ENCODE data around the gene LIMS2. TPM values are rescaled to one million over a fixed set of nuclear protein-coding genes. Genes with fewer than 3 reads are reported as not detected.

The LIMS2 gene
- total RNA-seq, 1 experiment from 2014 or later = 0.53 TPM

DNA sequence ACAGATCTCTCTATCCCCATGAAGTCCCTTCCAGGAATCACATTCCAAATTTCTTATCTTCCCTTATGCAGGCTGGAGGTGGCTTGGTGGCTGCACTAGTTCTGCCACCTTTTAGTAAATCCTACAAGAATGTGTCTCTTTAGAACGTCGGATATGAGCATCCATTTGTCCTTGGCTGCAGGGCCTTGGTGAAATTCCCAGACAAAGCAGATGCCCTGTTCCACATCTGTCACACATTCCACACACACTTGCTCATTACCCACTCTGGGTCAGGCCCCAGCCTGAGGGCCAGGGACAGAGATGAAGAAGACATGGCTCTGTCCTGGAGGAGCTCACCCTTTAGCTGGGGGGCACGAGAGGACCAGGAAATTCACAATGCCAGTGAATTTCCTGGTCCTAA, 60.6 kb downstream of the LIMS2 start:
- H3K4me3 ChIP-seq = no peak overlapping the region
- peak; percentile 40 for DNase-seq

DNA sequence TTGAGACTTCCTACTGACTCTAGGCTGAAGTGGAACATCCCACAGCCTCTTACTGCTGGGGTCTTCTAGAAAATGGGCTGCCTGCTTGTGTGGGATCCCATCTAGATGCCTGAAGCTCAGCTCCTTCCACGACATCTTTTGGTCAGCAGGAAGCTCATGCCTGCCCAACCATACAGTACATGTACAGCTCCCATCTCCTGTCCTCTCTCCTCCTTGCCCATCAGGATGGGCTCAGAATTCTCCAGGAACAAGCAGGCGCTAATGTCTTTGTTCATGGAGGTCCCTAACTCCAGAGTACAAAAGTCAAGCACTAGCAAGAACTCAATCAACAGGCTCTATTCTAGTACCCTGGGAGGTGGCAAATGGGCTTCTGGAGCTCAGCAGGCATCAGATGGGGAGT, 61.1 kb downstream of the LIMS2 start:
- H3K9me3 ChIP-seq = peaks cover 2% of the 10 kb centered on the region; the same call in 1 of the 2 replicates
- H3K4me3 ChIP-seq = no peak overlapping the region
- DNase-seq = no peak
- no peaks in the 10 kb centered on the region for H3K27me3 ChIP-seq
- no peaks in the 10 kb centered on the region for H3K36me3 ChIP-seq

More for the DNA sequence above, 60.6 kb downstream of the LIMS2 start:
- peaks cover 2% of the 10 kb centered on the region; the same call in 1 of the 2 replicates for H3K9me3 ChIP-seq
- no peaks in the 10 kb centered on the region for H3K36me3 ChIP-seq
- H3K27me3 ChIP-seq = no peaks in the 10 kb centered on the region

GRCh38 chr2:127612111-127612822, 63.1 kb downstream of the LIMS2 start:
- H3K36me3 ChIP-seq = no peaks in the 10 kb centered on the region
- no peaks in the 10 kb centered on the region for H3K27me3 ChIP-seq
- H3K4me3 ChIP-seq = no peak overlapping the region
- peaks cover 2% of the 10 kb centered on the region; the same call in 1 of the 2 replicates for H3K9me3 ChIP-seq
- DNase-seq = no peak

GRCh38 chr2:127611076-127611925, 64.0 kb downstream of the LIMS2 start:
- Histone ChIP-seq H3K9me3 (peaks cover 2% of the 10 kb centered on the region; the same call in 1 of the 2 replicates), H3K27me3 (no peaks in the 10 kb centered on the region), H3K36me3 (no peaks in the 10 kb centered on the region), H3K4me3 (no peak overlapping the region)
- no peak for DNase-seq

GRCh38 chr2:127610561-127610960, 64.8 kb downstream of the LIMS2 start:
- DNase-seq = no peak
- H3K9me3 ChIP-seq = peaks cover 2% of the 10 kb centered on the region; the same call in 1 of the 2 replicates
- no peaks in the 10 kb centered on the region for H3K27me3 ChIP-seq
- no peak overlapping the region for H3K4me3 ChIP-seq
- H3K36me3 ChIP-seq = no peaks in the 10 kb centered on the region

DNA sequence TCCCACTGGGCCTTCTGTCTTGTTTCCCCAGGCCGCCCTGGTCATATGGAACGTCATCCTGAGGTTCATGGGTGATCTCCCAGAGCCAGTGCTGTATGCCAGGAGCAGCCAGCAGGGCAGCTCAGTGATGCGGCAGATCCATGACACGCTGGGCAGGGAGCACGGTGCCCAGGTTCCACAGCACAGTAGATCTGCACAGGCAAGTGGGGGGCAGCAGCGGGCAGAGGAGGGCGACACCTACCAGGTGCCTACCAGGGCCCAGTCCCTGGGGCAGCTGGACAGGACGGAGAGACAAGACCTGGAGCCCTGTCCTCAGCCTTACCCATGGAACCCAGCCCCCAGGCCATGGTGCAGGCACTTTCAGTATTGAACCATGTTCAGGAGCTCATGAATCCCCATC, 65.5 kb downstream of the LIMS2 start:
- no peak for DNase-seq
- no peak overlapping the region for H3K4me3 ChIP-seq

GRCh38 chr2:127609031-127609751, 66.1 kb downstream of the LIMS2 start:
- Histone ChIP-seq H3K9me3 (peaks cover 2% of the 10 kb centered on the region; the same call in 1 of the 2 replicates), H3K36me3 (no peaks in the 10 kb centered on the region), H3K27me3 (no peaks in the 10 kb centered on the region), H3K4me3 (no peak overlapping the region)
- no peak for DNase-seq

More for the DNA sequence above, 65.5 kb downstream of the LIMS2 start:
- Histone ChIP-seq H3K9me3 (peaks cover 2% of the 10 kb centered on the region; the same call in 1 of the 2 replicates), H3K36me3 (no peaks in the 10 kb centered on the region), H3K27me3 (no peaks in the 10 kb centered on the region)

DNA sequence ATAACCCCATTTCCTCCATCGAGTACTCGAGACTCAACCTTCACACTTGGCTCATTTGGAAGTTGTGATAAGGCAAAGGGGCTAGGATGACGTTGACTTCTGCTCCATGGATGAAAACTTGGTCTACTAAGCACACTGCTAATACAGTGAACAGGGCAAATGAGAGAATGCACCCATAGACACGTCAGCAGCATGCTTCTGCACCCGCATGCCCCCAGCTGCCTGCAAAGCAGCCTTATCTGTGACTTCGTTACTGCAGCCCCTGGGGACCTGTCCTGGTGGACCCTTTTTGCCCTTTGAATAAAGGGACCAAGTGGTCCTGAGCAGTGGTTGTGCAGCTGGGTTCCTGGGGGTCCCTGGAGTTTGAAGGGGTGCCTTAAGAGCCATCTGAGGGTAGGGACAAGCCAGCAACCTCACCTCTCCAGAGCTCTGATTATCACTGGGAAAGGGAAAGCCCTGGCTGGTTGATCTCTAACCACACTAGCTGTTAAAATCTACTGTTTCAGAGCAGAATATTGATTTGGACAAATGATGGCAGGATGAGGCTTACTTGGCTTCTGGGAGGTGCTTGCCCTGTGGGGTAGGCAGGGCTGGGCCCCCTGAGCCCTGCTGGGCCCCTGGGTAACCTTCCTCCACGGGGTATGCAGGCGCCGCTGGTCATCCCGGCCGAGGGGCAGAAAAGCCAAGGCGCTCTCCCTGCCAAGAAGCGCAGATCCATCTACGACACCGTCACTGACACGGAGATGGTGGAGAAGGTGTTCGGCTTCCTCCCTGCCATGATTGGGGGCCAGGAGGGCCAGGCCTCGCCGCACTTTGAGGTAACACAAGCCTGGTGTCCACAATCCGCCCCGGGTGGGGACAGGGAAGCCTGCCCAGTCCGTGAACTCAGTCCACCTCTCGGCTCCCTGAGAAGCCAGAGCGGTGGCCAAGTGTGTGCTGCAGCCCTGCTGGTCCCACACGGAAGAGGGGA, 67.0 kb downstream of the LIMS2 start:
- Histone ChIP-seq H3K4me3 (no peak overlapping the region), H3K27me3 (no peaks in the 10 kb centered on the region), H3K9me3 (peaks cover 2% of the 10 kb centered on the region), H3K36me3 (no peaks in the 10 kb centered on the region)
- DNase-seq = no peak

- no peak overlapping the region for H3K4me3 ChIP-seq
- no peak for DNase-seq
- peaks cover 6% of the 10 kb centered on the region; the same call in 1 of the 2 replicates for H3K9me3 ChIP-seq
- H3K27me3 ChIP-seq = no peaks in the 10 kb centered on the region
- no peaks in the 10 kb centered on the region for H3K36me3 ChIP-seq
Measured at GRCh38 chr2:127607399-127607908, 67.9 kb downstream of the LIMS2 start.

GRCh38 chr2:127606625-127607398, 68.5 kb downstream of the LIMS2 start:
- Histone ChIP-seq H3K27me3 (no peaks in the 10 kb centered on the region), H3K4me3 (no peak overlapping the region), H3K9me3 (peaks cover 6% of the 10 kb centered on the region; the same call in 1 of the 2 replicates), H3K36me3 (no peaks in the 10 kb centered on the region)
- DNase-seq = no peak

- no peak overlapping the region for H3K4me3 ChIP-seq
- no peaks in the 10 kb centered on the region for H3K27me3 ChIP-seq
- no peaks in the 10 kb centered on the region for H3K36me3 ChIP-seq
- no peak for DNase-seq
- H3K9me3 ChIP-seq = peaks cover 6% of the 10 kb centered on the region; the same call in 1 of the 2 replicates
Measured at GRCh38 chr2:127605691-127606263, 69.6 kb downstream of the LIMS2 start.

GRCh38 chr2:127604986-127605385, 70.3 kb downstream of the LIMS2 start:
- no peaks in the 10 kb centered on the region for H3K27me3 ChIP-seq
- H3K36me3 ChIP-seq = no peaks in the 10 kb centered on the region
- no peak for DNase-seq
- no peak overlapping the region for H3K4me3 ChIP-seq
- peaks cover 9% of the 10 kb centered on the region; the same call in 1 of the 2 replicates for H3K9me3 ChIP-seq

GRCh38 chr2:127599211-127599610, 76.1 kb downstream of the LIMS2 start:
- no peak for DNase-seq
- H3K9me3 ChIP-seq = peaks cover 14% of the 10 kb centered on the region
- H3K27me3 ChIP-seq = no peaks in the 10 kb centered on the region
- no peaks in the 10 kb centered on the region for H3K36me3 ChIP-seq
- no peak overlapping the region for H3K4me3 ChIP-seq

- Histone ChIP-seq H3K4me3 (no peak overlapping the region), H3K36me3 (no peaks in the 10 kb centered on the region), H3K27me3 (no peaks in the 10 kb centered on the region), H3K9me3 (peaks cover 14% of the 10 kb centered on the region)
- DNase-seq = no peak
Measured at GRCh38 chr2:127598711-127599110, 76.6 kb downstream of the LIMS2 start.

DNA sequence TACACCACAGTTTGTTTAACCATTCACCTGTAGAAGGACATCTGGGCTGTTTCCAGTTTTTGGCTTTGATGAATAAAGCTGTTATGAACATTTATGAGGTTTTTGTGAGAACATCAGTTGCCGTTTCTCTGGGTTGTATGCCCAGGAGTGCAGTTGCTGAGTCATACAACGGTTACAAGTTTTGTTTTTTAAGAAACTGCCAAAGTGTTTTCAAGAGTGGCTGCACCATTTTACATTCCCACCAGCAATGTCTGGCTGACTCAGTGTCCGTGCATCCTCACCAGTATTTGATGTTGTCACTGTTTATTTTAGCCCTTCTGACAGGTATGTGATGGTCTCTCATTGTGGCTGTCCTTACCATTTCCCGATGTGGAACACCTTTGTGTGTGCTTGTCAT, 77.3 kb downstream of the LIMS2 start:
- DNase-seq = peak; percentile 32
- H3K27me3 ChIP-seq = no peaks in the 10 kb centered on the region
- H3K36me3 ChIP-seq = no peaks in the 10 kb centered on the region
- peaks cover 8% of the 10 kb centered on the region for H3K9me3 ChIP-seq
- no peak overlapping the region for H3K4me3 ChIP-seq

Measured in MG63 (cell line).